ENCODE results near the gene IFITM10. TPM values are rescaled to one million over a fixed set of nuclear protein-coding genes. Genes with fewer than 3 reads are reported as not detected.

The IFITM10 gene
- total and polyA plus RNA-seq, 11 donors, result 0.12 to 3.6 (median 0.54) TPM

GRCh38 chr11:1755692-1756561 is 5.5 kb upstream of the IFITM10 start:
- peaks cover 0 to 82% (median 60%) of the 10 kb centered on the region in 9 donors for H3K36me3 ChIP-seq
- ATAC-seq, result peak; percentile 44 to 61 (median 58)
- no peaks in the 10 kb centered on the region for H3K9me3 ChIP-seq
- intact Hi-C loops (cut with DNase I), result no loop called here
- H3K4me3 ChIP-seq, result peak overlapping the region in 2 of 12 donors; percentile 8 to 12
- H3K4me1 ChIP-seq, result peaks cover 12 to 95% (median 68%) of the 10 kb centered on the region in 12 donors
- TF ChIP-seq POLR2A (IDR thresholded peaks at IDR 0.05) (no peak), CTCF (IDR thresholded peaks at IDR 0.05) (no peak)
- no peaks in the 10 kb centered on the region for H3K27me3 ChIP-seq
- 35 to 68% (median 51%) methylated on average over 9 to 16 of the region's 16 CpGs for whole genome bisulfite sequencing, 4 donors
- DNase-seq, result peak; percentile 66 to 89 (median 80)
- H3K27ac ChIP-seq, result peak overlapping the region; percentile 30 to 99 (median 75)

- H3K4me3 ChIP-seq, result peak overlapping the region in 1 of 12 donors; percentile 12
- no peak for TF ChIP-seq CTCF (IDR thresholded peaks at IDR 0.05)
- TF ChIP-seq POLR2A (IDR thresholded peaks at IDR 0.05), result no peak
- 58 to 81% (median 69%) methylated on average over 9 of the region's 9 CpGs for WGBS, 4 donors
These were observed 4.9 kb upstream of the IFITM10 start for GRCh38 chr11:1755344-1755691.

GRCh38 chr11:1754376-1755150 is 4.2 kb upstream of the IFITM10 start:
- TF ChIP-seq POLR2A (IDR thresholded peaks at IDR 0.05) (no peak), CTCF (IDR thresholded peaks at IDR 0.05) (no peak)
- peaks cover 0 to 70% (median 53%) of the 10 kb centered on the region in 9 donors for H3K36me3 ChIP-seq
- WGBS, 4 donors, result 92 to 97% (median 95%) methylated on average over 8 of the region's 8 CpGs
- intact Hi-C loops (cut with DNase I), result loop anchor here in 1 of 10 donors (5.0 kb wide), 1 partner anchor 37 kb away; no protein-coding TSS in a partner anchor
- peak overlapping the region in 7 of 12 donors; percentile 38 to 99 (median 75) for H3K27ac ChIP-seq
- H3K4me3 ChIP-seq, result no peak overlapping the region
- ATAC-seq (no peak), DNase-seq (no peak)
- H3K9me3 ChIP-seq, result no peaks in the 10 kb centered on the region
- H3K27me3 ChIP-seq, result peaks cover 0 to 3% (median 0%) of the 10 kb centered on the region in 9 donors
- peaks cover 6 to 95% (median 64%) of the 10 kb centered on the region in 12 donors for H3K4me1 ChIP-seq

More at GRCh38 chr11:1755344-1755691, 4.9 kb upstream of the IFITM10 start:
- intact Hi-C loops (cut with DNase I), result no loop called here
- Histone ChIP-seq H3K36me3 (peaks cover 0 to 77% (median 56%) of the 10 kb centered on the region in 9 donors), H3K27ac (peak overlapping the region in 9 of 12 donors; percentile 20 to 99 (median 72)), H3K4me1 (peaks cover 12 to 95% (median 66%) of the 10 kb centered on the region in 12 donors), H3K27me3 (no peaks in the 10 kb centered on the region), H3K9me3 (no peaks in the 10 kb centered on the region)
- DNase-seq, result no peak
- ATAC-seq, result no peak

Measured in heart left ventricle (tissue), 16 donors.